Urinary bladder (tissue), 4 donors: ENCODE measurements around the gene MAPK7. TPM values are rescaled to one million over a fixed set of nuclear protein-coding genes. Genes with fewer than 3 reads are reported as not detected.

Experiments
- DNase-seq: peaks from one replicate; pipeline ENCODE4 v3.0.0-alpha.2; 2015; ENCODE audit errors: extremely low spot score
- H3K27ac ChIP-seq: one replicate; pipeline ENCODE4 v1.5.1; 2013; ENCODE audit warnings: low read depth, mild to moderate bottlenecking, moderate library complexity
- H3K36me3 ChIP-seq: one replicate; pipeline ENCODE4 v1.6.1; 2013; ENCODE audit warnings: mild to moderate bottlenecking, moderate library complexity; ENCODE audit not compliant: insufficient read depth
- H3K4me1 ChIP-seq: one replicate; pipeline ENCODE4 v1.6.1; 2013; ENCODE audit warnings: mild to moderate bottlenecking, moderate library complexity; ENCODE audit not compliant: insufficient read depth
- H3K4me3 ChIP-seq: one replicate; pipeline ENCODE4 v1.5.1; 2013; ENCODE audit warnings: low read depth, low read length
- WGBS: extraction: QIAGEN DNeasy Blood & Tissue Kit; methylation state at CpG from one replicate; pipeline ENCODE4 v1.1.7; 2013; 5-methylcytosine and 5-hydroxymethylcytosine counted together
- polyA plus RNA-seq: library from polyadenylated mRNA; stranded (reverse); fragments of 200-250 nt; gene quantifications from one replicate; pipeline ENCODE4 v1.2.3, GENCODE V29; 2013
- total RNA-seq: library from RNA; depleted of rRNA; stranded (reverse); fragments of >200 nt; gene quantifications from one replicate; pipeline ENCODE4 v1.2.3, GENCODE V29; 2014
- donor health status: healthy with polysubstance abuse.
- donor health status: healthy.

The MAPK7 gene
- total and polyA plus RNA-seq, 2 donors = 15.8 to 32.8 TPM

DNA sequence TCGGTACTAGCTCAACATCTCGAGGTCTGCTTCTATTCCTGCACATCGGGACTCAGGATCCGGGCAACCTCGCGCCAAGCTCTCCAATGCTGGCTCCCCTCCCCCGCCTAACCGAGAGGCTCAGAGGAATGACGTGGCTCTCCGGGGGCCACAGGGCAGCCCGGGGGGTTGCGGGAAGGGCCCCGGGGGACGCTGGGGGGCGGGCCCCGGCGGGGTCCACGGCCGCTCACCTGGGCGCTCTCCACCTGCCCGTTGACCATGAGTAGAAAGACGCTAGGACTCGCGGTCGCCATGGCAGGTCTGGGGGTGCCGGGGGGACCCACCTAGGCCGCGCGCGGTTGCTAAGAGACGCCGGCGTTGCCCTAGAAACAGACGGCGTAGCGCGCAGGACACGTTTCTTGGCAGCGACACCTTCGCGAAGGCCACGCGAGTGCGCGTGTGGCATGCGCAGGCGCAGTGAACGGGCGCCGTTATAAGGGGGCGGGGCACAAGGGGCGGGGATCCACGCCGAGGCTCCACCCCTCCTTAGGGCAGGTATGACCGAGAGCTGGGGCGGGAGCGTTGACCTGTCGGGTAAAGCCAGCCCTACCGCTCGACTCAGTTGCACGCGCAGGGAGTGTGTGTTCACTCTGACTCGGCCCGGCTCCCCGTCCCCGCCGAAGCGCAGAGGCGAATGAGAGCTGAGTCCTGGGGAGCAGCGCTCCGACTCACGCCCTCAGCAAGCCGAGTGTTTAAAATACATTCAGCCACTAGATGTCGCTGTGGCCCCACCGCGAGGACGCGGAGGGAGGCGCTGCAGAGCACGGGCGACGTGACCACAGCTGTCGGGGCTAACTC lies 15.8 kb upstream of the MAPK7 start, which contains the start of gene B9D1:
Gene B9D1, minus strand, starts transcription at position 447 of the 837 bp plus-strand sequence. Its CDS starts 154 bp downstream, at position 293.
- WGBS = under 1% methylated on average over 83 of the region's 83 CpGs
- peak within 1 kb of the TSS; percentile 56 for H3K27ac ChIP-seq
- H3K36me3 ChIP-seq = no peaks in the 10 kb centered on the region
- no peaks in the 10 kb centered on the region for H3K4me1 ChIP-seq
- peak; percentile 78 for DNase-seq
- peak within 1 kb of the TSS; percentile 55 for H3K4me3 ChIP-seq

GRCh38 chr17:19363114-19363438 lies 15.2 kb upstream of the MAPK7 start:
- DNase-seq = no peak
- H3K27ac ChIP-seq = no peak overlapping the region
- H3K36me3 ChIP-seq = no peaks in the 10 kb centered on the region
- H3K4me1 ChIP-seq = no peaks in the 10 kb centered on the region
- WGBS = 24% methylated on average over 14 of the region's 14 CpGs
- no peak overlapping the region for H3K4me3 ChIP-seq

DNA sequence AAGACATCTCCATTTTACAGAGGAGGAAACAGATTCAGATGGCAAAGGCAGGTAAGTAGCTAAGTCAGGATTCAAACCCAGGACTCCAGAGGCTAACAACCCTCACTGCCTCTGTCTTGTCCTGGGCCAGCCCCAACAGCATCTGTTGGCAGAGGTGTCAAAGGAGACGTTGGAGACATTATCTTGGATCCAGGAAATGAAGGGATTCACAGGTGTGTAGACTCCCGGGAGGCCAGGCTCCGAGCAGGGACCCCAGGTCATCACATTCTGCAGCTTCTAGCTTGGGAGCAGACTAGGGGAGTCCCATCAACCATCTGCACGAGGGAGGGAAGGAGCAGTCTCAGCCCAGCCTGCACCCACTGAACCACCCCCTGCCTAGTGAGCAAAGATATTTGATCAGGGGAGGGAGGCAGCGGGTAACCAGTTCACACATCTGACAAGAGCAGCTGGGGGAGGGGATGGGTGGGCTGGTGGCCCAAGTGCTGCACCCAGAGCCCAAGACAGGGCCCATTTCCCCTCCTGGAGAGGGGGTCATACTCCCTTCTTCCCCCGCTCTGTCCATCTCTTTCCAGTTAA lies 14.8 kb upstream of the MAPK7 start:
- H3K4me1 ChIP-seq = no peaks in the 10 kb centered on the region
- WGBS = 67% methylated on average over 6 of the region's 6 CpGs
- DNase-seq = no peak
- no peak overlapping the region for H3K4me3 ChIP-seq
- no peak overlapping the region for H3K27ac ChIP-seq
- no peaks in the 10 kb centered on the region for H3K36me3 ChIP-seq

DNA sequence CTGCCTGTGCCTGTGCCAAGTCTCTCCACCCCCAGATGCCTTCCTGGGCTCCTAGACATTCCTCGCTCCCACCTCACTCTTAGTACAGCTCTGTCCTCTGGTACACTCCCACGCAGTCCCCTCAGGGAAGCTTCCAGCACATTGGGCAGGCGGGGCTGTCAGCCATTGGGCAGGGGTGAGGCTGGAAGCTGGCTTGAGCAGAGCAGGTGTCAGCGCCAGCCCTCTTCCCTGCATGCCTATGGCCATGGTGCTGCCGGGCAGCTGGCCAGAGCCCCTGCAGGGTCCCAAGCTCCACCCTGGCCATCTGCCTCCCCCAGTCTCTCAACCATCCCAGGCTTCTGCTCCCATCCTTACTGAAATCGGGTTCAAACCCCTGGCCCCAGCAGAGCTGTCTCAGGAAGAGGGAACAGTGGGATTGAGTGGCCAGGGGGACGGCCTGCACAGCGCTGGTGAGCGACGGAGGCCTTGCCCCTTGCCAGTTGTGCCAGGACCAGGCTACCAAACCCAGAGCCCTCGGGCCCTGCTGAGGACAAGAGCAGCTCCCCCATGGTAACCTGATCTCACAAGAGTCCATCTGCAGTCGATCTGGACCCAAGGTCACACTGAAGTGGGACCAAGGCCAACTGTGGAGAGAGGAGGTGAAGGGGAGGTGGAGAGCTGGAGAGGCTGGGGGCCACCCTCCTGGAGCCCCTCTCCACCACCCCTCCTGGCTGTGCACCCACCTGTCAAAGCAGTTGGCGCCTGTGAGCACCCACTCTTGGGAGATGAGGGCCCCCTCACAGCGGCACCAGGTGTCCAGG lies 13.4 kb upstream of the MAPK7 start:
- no peak overlapping the region for H3K4me3 ChIP-seq
- H3K36me3 ChIP-seq = no peaks in the 10 kb centered on the region
- no peak for DNase-seq
- no peaks in the 10 kb centered on the region for H3K4me1 ChIP-seq
- 80% methylated on average over 14 of the region's 14 CpGs for WGBS
- no peak overlapping the region for H3K27ac ChIP-seq

- WGBS = 87% methylated on average over 4 of the region's 4 CpGs
- Histone ChIP-seq H3K36me3 (no peaks in the 10 kb centered on the region), H3K4me3 (no peak overlapping the region), H3K4me1 (no peaks in the 10 kb centered on the region), H3K27ac (no peak overlapping the region)
- no peak for DNase-seq
Measured at GRCh38 chr17:19365499-19365817, 12.8 kb upstream of the MAPK7 start.

DNA sequence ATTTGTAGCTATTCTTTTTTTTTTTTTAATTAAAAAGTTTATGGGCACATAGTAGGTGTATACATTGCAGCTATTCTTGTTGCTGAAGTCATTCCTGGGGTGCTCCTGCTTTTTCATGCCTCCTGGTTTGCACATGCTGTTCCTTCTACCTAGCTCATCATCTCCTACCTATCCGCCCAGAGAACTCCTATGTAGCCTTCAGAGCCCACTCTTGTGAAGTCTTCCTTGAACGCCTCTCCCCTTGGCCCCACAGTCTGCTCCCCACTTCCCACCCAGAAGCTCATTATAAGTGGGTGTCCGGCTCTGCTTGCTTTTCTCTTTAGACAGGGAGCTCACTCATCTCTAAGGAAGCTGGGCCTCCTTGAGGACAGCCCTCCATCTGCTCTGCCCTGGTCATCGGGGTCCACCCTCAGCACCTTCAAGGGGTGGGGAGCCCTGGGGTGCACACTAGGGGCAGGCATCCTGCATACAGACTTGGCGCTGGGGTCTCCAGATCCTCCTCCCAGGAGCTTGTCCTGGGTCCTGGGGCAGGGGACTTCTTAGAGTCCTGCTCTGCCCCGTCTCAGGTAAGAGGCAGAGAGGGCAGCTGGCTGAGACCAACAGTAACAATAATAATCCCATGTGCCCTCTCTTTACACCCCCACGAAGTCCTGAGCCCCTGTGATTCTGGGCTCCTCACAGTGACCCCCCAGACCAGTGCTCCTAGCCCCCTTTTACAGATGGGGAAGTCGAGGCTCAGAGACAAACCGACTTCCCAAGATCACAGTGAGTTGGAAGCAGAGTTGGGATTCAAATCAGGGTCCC lies 12.3 kb upstream of the MAPK7 start:
- Histone ChIP-seq H3K4me1 (no peaks in the 10 kb centered on the region), H3K4me3 (no peak overlapping the region), H3K27ac (no peak overlapping the region), H3K36me3 (no peaks in the 10 kb centered on the region)
- 92% methylated on average over 9 of the region's 9 CpGs for WGBS
- DNase-seq = no peak

DNA sequence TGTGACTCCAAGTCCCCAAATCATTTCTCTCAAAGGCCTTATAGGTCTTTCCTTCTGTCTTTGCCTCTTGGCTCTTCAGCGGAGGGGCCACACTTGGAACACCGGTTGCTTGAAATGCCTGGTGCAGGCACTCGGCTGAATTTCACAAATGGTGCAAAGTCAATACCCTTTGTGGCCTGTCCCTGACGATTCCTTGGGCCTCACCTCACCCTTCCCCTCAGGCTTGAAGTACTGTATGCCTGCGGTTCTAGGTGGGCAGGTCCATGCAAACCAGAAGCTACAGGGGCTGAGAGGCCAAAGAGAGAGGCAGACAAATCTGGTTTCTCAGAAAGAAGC lies 11.7 kb upstream of the MAPK7 start:
- Histone ChIP-seq H3K4me1 (no peaks in the 10 kb centered on the region), H3K27ac (no peak overlapping the region), H3K36me3 (no peaks in the 10 kb centered on the region), H3K4me3 (no peak overlapping the region)
- DNase-seq = no peak
- 91% methylated on average over 5 of the region's 5 CpGs for WGBS

DNA sequence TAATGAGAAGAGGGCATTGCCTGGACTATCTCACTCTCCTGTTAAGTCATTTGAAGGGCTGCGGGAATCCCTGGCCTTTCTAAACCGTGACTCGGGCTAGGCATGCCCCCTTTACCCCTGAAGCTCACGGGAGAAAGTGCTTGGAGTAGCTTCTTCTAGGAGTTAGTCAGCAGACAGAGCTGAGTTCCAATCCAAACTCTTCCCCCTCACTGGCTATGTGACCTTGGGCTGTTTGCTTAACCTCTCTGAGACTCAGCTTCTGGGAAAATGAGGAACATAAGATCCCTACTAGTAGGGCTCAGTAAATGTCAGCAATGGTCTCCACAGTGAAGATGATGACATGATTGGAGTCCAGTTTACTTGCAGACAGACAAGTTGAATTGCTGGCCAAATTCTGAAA lies 10.1 kb upstream of the MAPK7 start:
- H3K27ac ChIP-seq = no peak overlapping the region
- no peak for DNase-seq
- 86% methylated on average over 4 of the region's 4 CpGs for WGBS
- no peak overlapping the region for H3K4me3 ChIP-seq
- H3K4me1 ChIP-seq = no peaks in the 10 kb centered on the region
- no peaks in the 10 kb centered on the region for H3K36me3 ChIP-seq

DNA sequence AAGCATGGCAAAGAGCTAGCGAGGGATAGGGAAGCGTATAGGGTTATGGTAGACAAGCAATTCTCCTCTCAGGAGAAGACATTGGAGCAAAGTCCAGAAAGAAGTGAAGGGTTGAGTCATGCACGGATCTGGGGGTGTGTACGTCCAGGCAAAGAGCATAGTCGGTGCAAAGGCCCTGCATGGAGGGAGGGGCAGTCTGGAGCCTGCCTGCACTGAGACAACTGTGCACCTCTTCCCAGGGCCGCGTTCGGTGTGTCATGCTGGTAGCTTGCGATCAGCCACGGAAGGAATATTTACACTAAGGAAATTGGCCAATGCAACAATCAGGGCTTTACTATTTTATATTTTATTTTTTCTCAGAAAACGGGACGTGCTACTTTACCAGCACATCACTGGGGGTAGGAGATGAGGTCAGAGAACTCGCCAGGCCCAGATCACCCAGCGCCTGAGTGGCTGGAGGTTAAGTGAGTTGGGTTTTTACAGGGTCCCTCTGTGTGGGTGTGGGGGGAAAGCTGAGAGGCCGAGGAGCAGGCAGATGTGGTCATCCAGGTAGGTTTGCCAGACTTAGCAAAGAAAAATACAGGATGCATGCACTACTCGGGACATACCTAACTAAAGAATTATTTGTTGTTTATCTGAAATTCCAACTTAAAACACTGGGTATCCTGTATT lies 9.1 kb upstream of the MAPK7 start:
- 94% methylated on average over 16 of the region's 16 CpGs for WGBS

DNA sequence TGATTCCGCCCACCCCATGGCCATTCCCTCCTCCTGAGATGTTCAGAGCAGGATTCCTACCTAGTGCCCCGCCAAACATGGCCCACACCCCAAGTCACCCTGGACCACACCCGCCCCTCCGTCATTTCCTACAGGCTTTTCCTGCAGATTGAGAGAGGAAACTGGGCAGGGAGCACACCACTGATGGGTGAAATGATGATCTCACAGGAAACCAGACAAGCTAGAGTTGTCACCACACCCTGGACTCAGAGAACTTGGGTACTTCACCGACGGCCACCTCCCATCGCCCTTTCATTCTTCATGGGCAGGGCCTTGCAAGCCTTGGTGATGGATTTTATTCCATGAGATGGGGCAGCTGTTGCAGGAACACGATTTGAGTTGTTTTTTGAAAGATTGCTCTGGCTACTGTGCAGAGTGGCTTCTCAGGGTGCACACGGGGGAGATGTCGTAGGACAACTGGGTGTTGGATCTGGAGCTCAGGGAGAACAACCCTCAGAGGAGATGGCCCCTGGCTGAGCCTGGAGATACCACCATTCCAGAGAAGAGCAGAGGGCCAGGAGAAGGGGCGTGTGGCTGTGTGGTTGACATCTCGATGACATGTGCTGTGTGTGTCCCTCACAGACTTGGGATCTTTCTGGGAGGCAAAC lies 8.3 kb upstream of the MAPK7 start:
- WGBS = 78% methylated on average over 12 of the region's 12 CpGs
- H3K4me1 ChIP-seq = no peaks in the 10 kb centered on the region
- no peak overlapping the region for H3K4me3 ChIP-seq
- no peaks in the 10 kb centered on the region for H3K36me3 ChIP-seq
- DNase-seq = no peak
- H3K27ac ChIP-seq = no peak overlapping the region

More for the DNA sequence above, 9.1 kb upstream of the MAPK7 start:
- no peak overlapping the region for H3K4me3 ChIP-seq
- no peaks in the 10 kb centered on the region for H3K36me3 ChIP-seq
- no peak overlapping the region for H3K27ac ChIP-seq
- no peaks in the 10 kb centered on the region for H3K4me1 ChIP-seq
- DNase-seq = no peak

DNA sequence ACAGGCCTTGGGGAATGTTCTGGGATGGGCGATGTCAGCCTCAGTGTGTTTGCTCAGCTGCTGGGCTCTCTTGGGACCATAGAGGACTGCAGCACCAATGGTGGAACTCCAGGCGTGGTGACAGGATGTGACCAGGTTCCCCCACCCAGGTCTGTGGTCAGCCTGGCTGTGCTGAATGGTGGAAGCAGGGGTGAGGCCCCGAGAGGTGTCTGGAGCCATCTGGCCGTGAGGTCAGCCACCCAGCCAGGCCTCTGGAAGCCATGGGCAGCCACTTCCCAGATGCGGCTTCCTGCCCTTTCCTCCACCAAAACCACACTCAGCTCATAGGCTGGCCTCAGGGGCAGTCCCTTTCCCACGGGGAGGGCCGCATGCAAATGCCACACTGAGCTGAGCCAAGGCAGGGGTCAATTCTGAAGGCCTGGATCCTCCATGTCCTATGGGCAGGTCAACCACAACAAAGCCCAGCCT lies 7.8 kb upstream of the MAPK7 start:
- WGBS = 82% methylated on average over 7 of the region's 7 CpGs
- Histone ChIP-seq H3K27ac (no peak overlapping the region), H3K36me3 (no peaks in the 10 kb centered on the region), H3K4me3 (no peak overlapping the region), H3K4me1 (no peaks in the 10 kb centered on the region)
- DNase-seq = no peak

DNA sequence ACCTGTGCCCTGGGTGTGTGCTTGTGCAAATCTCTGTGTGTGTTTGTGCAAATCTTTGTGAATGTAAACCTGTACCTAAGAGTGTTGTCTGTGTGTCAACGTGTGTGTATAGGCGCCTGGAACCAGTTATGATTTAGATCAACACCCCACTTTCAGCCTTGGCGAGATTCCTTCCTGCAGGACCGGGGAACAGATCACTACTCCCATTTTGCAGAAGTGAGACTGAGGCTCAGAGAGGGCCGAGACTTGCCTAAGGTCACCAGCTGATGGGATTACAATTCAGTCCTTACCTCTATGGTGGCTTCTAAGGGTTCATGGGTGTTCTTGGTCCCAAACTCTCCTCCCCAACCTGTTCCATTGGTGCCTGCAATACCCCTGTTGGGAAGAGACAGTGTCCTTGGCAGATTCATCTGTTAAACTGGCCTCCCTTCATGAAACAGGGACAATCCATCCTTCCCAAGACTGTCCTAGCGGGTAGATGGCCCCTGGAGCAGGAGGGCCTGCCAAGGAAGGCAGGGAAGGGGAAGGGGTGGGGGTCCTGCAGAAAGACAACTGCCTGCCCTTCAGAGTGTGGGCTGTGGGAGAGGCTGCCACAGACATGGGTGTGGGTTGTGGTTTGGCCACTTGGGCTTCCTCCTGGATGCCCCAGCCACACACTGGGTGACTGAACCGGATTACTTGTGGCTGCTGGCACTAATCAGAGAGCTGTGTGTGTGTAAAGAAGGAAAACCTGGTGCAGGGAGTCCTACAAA lies 6.9 kb upstream of the MAPK7 start:
- no peak for DNase-seq
- no peak overlapping the region for H3K27ac ChIP-seq
- no peaks in the 10 kb centered on the region for H3K36me3 ChIP-seq
- no peak overlapping the region for H3K4me3 ChIP-seq
- no peaks in the 10 kb centered on the region for H3K4me1 ChIP-seq
- 90% methylated on average over 7 of the region's 7 CpGs for WGBS
